ENCODE results near the gene NGB.

NGB gene

GRCh38 chr14:77299771-77300170, 28.8 kb upstream of the NGB start:
- H3K4me3 ChIP-seq (replicated peaks; ENCODE audit: insufficient read depth, low read length), result no peak overlapping the region
- DNase-seq (ENCODE audit: low read depth in 1 of 2, low spot score in 1 of 2), result no peak
- TF ChIP-seq POLR2AphosphoS5 (IDR thresholded peaks at IDR 0.05; ENCODE audit: low read depth), result no peak
- no peak for TF ChIP-seq REST (IDR thresholded peaks at IDR 0.05; ENCODE audit: insufficient replicate concordance, low read depth)
- TF ChIP-seq GABPA (IDR thresholded peaks at IDR 0.05; ENCODE audit: low read depth), result no peak
- no peak for TF ChIP-seq SPI1 (IDR thresholded peaks at IDR 0.05; ENCODE audit: borderline replicate concordance, low read depth)
- TF ChIP-seq CTCF (IDR thresholded peaks at IDR 0.05; ENCODE audit: insufficient read depth, low read length), result no peak
- no peaks in the 10 kb centered on the region for H3K27me3 ChIP-seq (ENCODE audit: insufficient read depth, poor library complexity, severe bottlenecking)
- H3K27ac ChIP-seq (replicated peaks), result no peak overlapping the region

- Histone ChIP-seq H3K27ac (replicated peaks) (no peak overlapping the region), H3K4me3 (replicated peaks; ENCODE audit: insufficient read depth, low read length) (no peak overlapping the region), H3K27me3 (ENCODE audit: insufficient read depth, poor library complexity, severe bottlenecking) (no peaks in the 10 kb centered on the region)
- no peak for TF ChIP-seq POLR2AphosphoS5 (IDR thresholded peaks at IDR 0.05; ENCODE audit: low read depth)
- TF ChIP-seq GABPA (IDR thresholded peaks at IDR 0.05; ENCODE audit: low read depth), result no peak
- TF ChIP-seq CTCF (IDR thresholded peaks at IDR 0.05; ENCODE audit: insufficient read depth, low read length), result no peak
- no peak for TF ChIP-seq SPI1 (IDR thresholded peaks at IDR 0.05; ENCODE audit: borderline replicate concordance, low read depth)
- no peak for TF ChIP-seq REST (IDR thresholded peaks at IDR 0.05; ENCODE audit: insufficient replicate concordance, low read depth)
- DNase-seq (ENCODE audit: low read depth in 1 of 2, low spot score in 1 of 2), result no peak
Measured at GRCh38 chr14:77296906-77297305, 25.9 kb upstream of the NGB start.

- H3K27me3 ChIP-seq (ENCODE audit: insufficient read depth, poor library complexity, severe bottlenecking), result no peaks in the 10 kb centered on the region
- TF ChIP-seq SPI1 (IDR thresholded peaks at IDR 0.05; ENCODE audit: borderline replicate concordance, low read depth) (no peak), REST (IDR thresholded peaks at IDR 0.05; ENCODE audit: insufficient replicate concordance, low read depth) (no peak), POLR2AphosphoS5 (IDR thresholded peaks at IDR 0.05; ENCODE audit: low read depth) (no peak), CTCF (IDR thresholded peaks at IDR 0.05; ENCODE audit: insufficient read depth, low read length) (no peak), GABPA (IDR thresholded peaks at IDR 0.05; ENCODE audit: low read depth) (no peak)
- H3K27ac ChIP-seq (replicated peaks), result no peak overlapping the region
- DNase-seq (ENCODE audit: low read depth in 1 of 2, low spot score in 1 of 2), result no peak
- H3K4me3 ChIP-seq (replicated peaks; ENCODE audit: insufficient read depth, low read length), result no peak overlapping the region
Measured at GRCh38 chr14:77296155-77296554, 25.1 kb upstream of the NGB start.
